Measurements from ENCODE around the gene C7orf25. TPM values are rescaled to one million over a fixed set of nuclear protein-coding genes. Genes with fewer than 3 reads are reported as not detected.
A peak's percentile ranks its signal among the peaks of the same experiment; 100 is the strongest.

C7orf25 gene
- total and polyA plus RNA-seq, 12 donors = 2.6 to 10.4 (median 7.1) TPM

GRCh38 chr7:42883950-42884349 lies 27.9 kb downstream of the C7orf25 start:
- Histone ChIP-seq H3K9me3 (replicated peaks in 1 of 3) (no peaks in the 10 kb centered on the region), H3K4me1 (replicated peaks in 1 of 2) (peaks cover 0 to 15% of the 10 kb centered on the region in 2 donors), H3K4me3 (no peak overlapping the region), H3K36me3 (replicated peaks in 1 of 2) (no peaks in the 10 kb centered on the region), H3K27ac (no peak overlapping the region), H3K27me3 (no peaks in the 10 kb centered on the region)
- TF ChIP-seq POLR2A (IDR thresholded peaks at IDR 0.05) (no peak), CTCF (IDR thresholded peaks at IDR 0.05) (no peak)
- WGBS, 4 donors = 95 to 100% (median 96%) methylated on average over 2 to 6 of the region's 6 CpGs; no CpG with 5 or more reads in 1 of the 4 donors
- DNase-seq = peak in 3 of 7 donors; percentile 2 to 28 (median 13)
- intact Hi-C loops (cut with DNase I) = no loop called here

DNA sequence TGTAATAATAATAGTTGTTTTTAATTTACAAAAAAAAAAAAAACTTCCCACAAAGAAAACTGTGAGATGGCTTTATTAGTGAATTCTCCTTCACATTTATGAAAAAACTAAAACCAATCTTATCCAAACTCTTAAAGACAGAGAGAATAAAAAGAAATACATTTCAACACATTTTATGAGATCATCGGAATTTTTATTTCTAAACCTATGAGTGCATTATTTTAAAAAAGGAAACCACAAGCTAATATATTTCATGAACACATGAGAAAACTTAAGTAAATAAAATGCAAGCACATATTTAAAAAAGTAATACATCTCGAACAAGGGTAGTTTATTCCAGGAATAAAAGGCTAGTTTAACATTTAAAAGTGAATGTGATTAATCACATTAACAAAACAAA lies 31.5 kb downstream of the C7orf25 start:
- intact Hi-C loops (cut with DNase I) = no loop called here
- Histone ChIP-seq H3K4me1 (replicated peaks in 1 of 2) (no peaks in the 10 kb centered on the region), H3K27me3 (no peaks in the 10 kb centered on the region), H3K36me3 (replicated peaks in 1 of 2) (no peaks in the 10 kb centered on the region), H3K9me3 (replicated peaks in 1 of 3) (no peaks in the 10 kb centered on the region), H3K4me3 (no peak overlapping the region), H3K27ac (no peak overlapping the region)
- WGBS, 4 donors = 82 to 91% (median 87%) methylated on average over 2 of the region's 2 CpGs
- TF ChIP-seq POLR2A (IDR thresholded peaks at IDR 0.05) (no peak), CTCF (IDR thresholded peaks at IDR 0.05) (no peak)
- no peak for DNase-seq

DNA sequence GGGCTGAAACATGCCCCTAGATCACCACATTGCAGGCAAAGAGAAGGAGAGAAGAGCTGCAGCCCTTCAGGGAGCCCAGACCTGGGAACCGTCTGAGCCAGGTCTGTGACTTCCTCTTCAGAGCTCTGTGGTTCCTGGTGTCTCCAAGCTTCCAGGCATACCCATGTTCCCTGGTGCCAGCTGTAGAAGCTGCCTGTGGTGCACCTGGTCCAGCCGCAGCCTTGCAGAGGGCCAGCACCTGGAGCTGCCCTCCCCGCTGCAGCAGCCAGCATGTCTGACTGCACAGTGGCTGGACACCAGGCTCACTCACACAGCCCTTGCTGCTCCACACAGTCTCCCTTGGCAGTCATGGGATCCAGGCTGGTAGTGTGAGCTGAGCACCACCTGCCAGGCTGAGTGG lies 33.6 kb downstream of the C7orf25 start:
- H3K4me3 ChIP-seq = no peak overlapping the region
- no peak for TF ChIP-seq CTCF (IDR thresholded peaks at IDR 0.05)
- TF ChIP-seq POLR2A (IDR thresholded peaks at IDR 0.05) = no peak
- H3K36me3 ChIP-seq (replicated peaks in 1 of 2) = no peaks in the 10 kb centered on the region
- H3K9me3 ChIP-seq (replicated peaks in 1 of 3) = no peaks in the 10 kb centered on the region
- DNase-seq = no peak
- 40 to 87% (median 77%) methylated on average over 1 to 3 of the region's 3 CpGs for whole genome bisulfite sequencing, 4 donors
- intact Hi-C loops (cut with DNase I) = loop anchor here in 1 of 2 donors (5.0 kb wide), 1 partner anchor 936 kb away; no protein-coding TSS in a partner anchor
- no peaks in the 10 kb centered on the region for H3K27me3 ChIP-seq
- H3K27ac ChIP-seq = no peak overlapping the region
- H3K4me1 ChIP-seq (replicated peaks in 1 of 2) = no peaks in the 10 kb centered on the region

DNA sequence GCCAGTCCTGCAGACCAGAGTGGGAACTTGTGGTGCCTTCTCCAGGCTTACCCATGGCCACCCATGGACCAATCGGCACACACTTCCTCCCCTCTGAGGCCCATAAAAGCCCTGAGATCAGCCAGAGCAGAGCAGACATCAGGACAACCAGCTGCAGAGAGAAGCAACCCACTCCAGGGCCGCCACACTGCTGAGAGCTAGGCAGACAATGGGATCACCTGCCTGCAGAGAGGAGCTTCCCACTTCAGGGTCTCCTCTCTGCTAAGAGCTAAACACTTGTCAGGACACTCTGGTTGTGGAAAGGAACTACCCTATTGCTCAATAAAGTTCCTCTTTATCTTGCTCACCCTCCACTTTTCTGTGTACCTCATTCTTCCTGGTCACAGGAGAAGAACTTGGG lies 34.0 kb downstream of the C7orf25 start:
- intact Hi-C loops (cut with DNase I) = loop anchor here in 1 of 2 donors (5.0 kb wide), 1 partner anchor 936 kb away; no protein-coding TSS in a partner anchor
- no peak for TF ChIP-seq CTCF (IDR thresholded peaks at IDR 0.05)
- no peak for TF ChIP-seq POLR2A (IDR thresholded peaks at IDR 0.05)
- Histone ChIP-seq H3K9me3 (replicated peaks in 1 of 3) (no peaks in the 10 kb centered on the region), H3K27ac (no peak overlapping the region), H3K4me1 (replicated peaks in 1 of 2) (no peaks in the 10 kb centered on the region), H3K4me3 (no peak overlapping the region), H3K27me3 (no peaks in the 10 kb centered on the region), H3K36me3 (replicated peaks in 1 of 2) (no peaks in the 10 kb centered on the region)
- WGBS, 4 donors = 65 to 79% (median 74%) methylated on average over 2 of the region's 2 CpGs
- DNase-seq = no peak
